Measurements from ENCODE around the gene SHB.
"Not testable (repeated sequence)": the region's sequence is repeated elsewhere in the genome, so short reads cannot be mapped to it uniquely, and the experiment has no call there.

SHB gene

GRCh38 chr9:38062106-38062497, 6.9 kb downstream of the SHB start:
- DNase-seq, result no peak

GRCh38 chr9:38061326-38061977, 7.6 kb downstream of the SHB start:
- no peak for DNase-seq

- no peak for DNase-seq
Observed at GRCh38 chr9:38060681-38061080, 8.3 kb downstream of the SHB start.

GRCh38 chr9:38059233-38059936, 9.6 kb downstream of the SHB start:
- no peak for DNase-seq

- DNase-seq, result no peak
Observed at GRCh38 chr9:38058452-38059232, 10.4 kb downstream of the SHB start.

- no peak for DNase-seq
Observed at GRCh38 chr9:38057416-38058195, 11.4 kb downstream of the SHB start.

GRCh38 chr9:38054653-38055052, 14.4 kb downstream of the SHB start:
- no peak for DNase-seq

GRCh38 chr9:38053697-38054461, 15.1 kb downstream of the SHB start:
- DNase-seq, result no peak

GRCh38 chr9:38051780-38052546, 17.1 kb downstream of the SHB start:
- no peak for DNase-seq

- DNase-seq, result no peak
Observed at GRCh38 chr9:38048316-38048969, 20.6 kb downstream of the SHB start.

- no peak for DNase-seq
Observed at GRCh38 chr9:38047301-38048251, 21.5 kb downstream of the SHB start.

GRCh38 chr9:38046661-38047300, 22.2 kb downstream of the SHB start:
- no peak for DNase-seq

GRCh38 chr9:38045939-38046338, 23.1 kb downstream of the SHB start:
- DNase-seq, result not testable (repeated sequence)

- no peak for DNase-seq
Observed at GRCh38 chr9:38044706-38045105, 24.3 kb downstream of the SHB start.

GRCh38 chr9:38043931-38044623, 24.9 kb downstream of the SHB start:
- DNase-seq, result no peak

- DNase-seq, result no peak
Observed at GRCh38 chr9:38042626-38043357, 26.2 kb downstream of the SHB start.

GRCh38 chr9:38041564-38042243, 27.3 kb downstream of the SHB start:
- DNase-seq, result no peak
